Glutamatergic neuron (in vitro differentiated cells): ENCODE data around the gene LMAN1L. TPM values are rescaled to one million over a fixed set of nuclear protein-coding genes. Genes with fewer than 3 reads are reported as not detected.

Experiments
- DNase-seq: peaks from one replicate; pipeline ENCODE4 v3.0.0; 2022
- H3K27ac Mint-ChIP-seq: one replicate; pipeline ENCODE4 v1.8.0; 2020; ENCODE audit warnings: mild to moderate bottlenecking, mixed read lengths, inconsistent platforms; ENCODE audit not compliant: unreplicated experiment
- H3K27me3 Mint-ChIP-seq: one replicate; pipeline ENCODE4 v1.8.0; 2020; ENCODE audit warnings: mild to moderate bottlenecking, moderate library complexity, mixed read lengths, inconsistent platforms; ENCODE audit not compliant: unreplicated experiment
- H3K36me3 Mint-ChIP-seq: one replicate; pipeline ENCODE4 v1.8.0; 2020; ENCODE audit warnings: mild to moderate bottlenecking, mixed read lengths, inconsistent platforms; ENCODE audit not compliant: unreplicated experiment
- H3K4me1 Mint-ChIP-seq: one replicate; pipeline ENCODE4 v1.8.0; 2020; ENCODE audit warnings: mild to moderate bottlenecking, low read depth, mixed read lengths, inconsistent platforms; ENCODE audit not compliant: unreplicated experiment
- H3K4me3 Mint-ChIP-seq: one replicate; pipeline ENCODE4 v1.8.0; 2020; ENCODE audit warnings: mild to moderate bottlenecking, mixed read lengths, inconsistent platforms; ENCODE audit not compliant: unreplicated experiment
- H3K9me3 Mint-ChIP-seq: one replicate; pipeline ENCODE4 v1.8.0; 2020; ENCODE audit warnings: mild to moderate bottlenecking, moderate library complexity, mixed read lengths, inconsistent platforms; ENCODE audit not compliant: unreplicated experiment
- total RNA-seq: library from RNA; stranded (reverse); fragmentation: NEBNext Ultra II Directional; extraction: Animal tissue kit (Norgen Biotek cat#: 25700); gene quantifications from one replicate; pipeline ENCODE4 v1.2.1, GENCODE V29; 2021; ENCODE audit not compliant: unreplicated experiment
- TF ChIP-seq, protein P1 (sequence below): fragments of 200-600 bp; sonication (generic); IDR thresholded peaks from one replicate; pipeline ENCODE4 v1.5.0; 2021; ENCODE audit not compliant: partially characterized antibody, unreplicated experiment

Gene LMAN1L
- total RNA-seq, 1 donor from 2014 or later, result not detected

DNA sequence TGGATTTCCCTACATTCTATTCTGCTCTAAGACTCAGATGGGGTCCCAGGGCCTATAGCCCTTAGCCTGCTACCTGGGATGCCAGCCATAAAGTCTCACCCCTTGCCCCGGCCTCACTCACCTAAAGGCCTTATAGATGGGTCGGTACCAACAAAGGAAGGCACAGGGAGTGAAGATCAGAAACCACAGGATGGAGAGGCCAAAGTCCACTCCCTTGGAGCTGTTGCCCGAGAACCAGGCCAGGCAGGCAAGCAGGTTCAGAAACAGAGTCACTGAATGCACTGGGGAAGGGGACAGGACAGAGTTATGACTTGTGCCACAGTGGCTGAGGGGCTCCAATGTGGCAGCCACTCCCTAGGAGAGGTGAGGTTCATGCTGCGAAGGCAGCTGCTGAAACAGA, 37.8 kb downstream of the LMAN1L start:
- Mint-ChIP-seq H3K9me3 (peaks cover 1% of the 10 kb centered on the region), H3K27me3 (peaks cover 8% of the 10 kb centered on the region), H3K36me3 (no peaks in the 10 kb centered on the region), H3K4me3 (no peak overlapping the region), H3K27ac (no peak overlapping the region), H3K4me1 (peaks cover 3% of the 10 kb centered on the region)
- TF ChIP-seq, protein P1, sequence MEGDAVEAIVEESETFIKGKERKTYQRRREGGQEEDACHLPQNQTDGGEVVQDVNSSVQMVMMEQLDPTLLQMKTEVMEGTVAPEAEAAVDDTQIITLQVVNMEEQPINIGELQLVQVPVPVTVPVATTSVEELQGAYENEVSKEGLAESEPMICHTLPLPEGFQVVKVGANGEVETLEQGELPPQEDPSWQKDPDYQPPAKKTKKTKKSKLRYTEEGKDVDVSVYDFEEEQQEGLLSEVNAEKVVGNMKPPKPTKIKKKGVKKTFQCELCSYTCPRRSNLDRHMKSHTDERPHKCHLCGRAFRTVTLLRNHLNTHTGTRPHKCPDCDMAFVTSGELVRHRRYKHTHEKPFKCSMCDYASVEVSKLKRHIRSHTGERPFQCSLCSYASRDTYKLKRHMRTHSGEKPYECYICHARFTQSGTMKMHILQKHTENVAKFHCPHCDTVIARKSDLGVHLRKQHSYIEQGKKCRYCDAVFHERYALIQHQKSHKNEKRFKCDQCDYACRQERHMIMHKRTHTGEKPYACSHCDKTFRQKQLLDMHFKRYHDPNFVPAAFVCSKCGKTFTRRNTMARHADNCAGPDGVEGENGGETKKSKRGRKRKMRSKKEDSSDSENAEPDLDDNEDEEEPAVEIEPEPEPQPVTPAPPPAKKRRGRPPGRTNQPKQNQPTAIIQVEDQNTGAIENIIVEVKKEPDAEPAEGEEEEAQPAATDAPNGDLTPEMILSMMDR, result no peak
- no peak for DNase-seq

DNA sequence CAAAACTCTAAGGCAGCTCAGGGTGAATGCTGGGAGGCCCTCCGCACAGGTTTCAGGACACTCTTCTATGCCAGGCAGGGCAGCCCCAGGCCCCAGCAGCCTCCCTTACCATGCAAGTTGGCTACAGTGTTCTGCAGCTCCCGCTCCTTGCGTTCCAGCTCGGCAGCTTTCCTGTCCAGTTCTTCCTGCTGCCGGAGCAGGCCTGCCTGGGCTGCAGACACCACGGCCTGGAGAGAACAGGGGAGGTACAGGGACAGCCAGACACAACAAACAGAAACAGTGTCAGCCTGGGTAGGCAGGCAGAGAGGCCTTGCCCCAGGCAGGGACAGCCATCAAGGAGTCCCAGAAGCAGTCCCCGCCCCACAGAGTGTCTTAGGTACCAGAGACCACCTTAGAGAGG, 39.3 kb downstream of the LMAN1L start:
- no peak overlapping the region for H3K27ac Mint-ChIP-seq
- no peak overlapping the region for H3K4me3 Mint-ChIP-seq
- H3K36me3 Mint-ChIP-seq, result no peaks in the 10 kb centered on the region
- peaks cover 3% of the 10 kb centered on the region for H3K4me1 Mint-ChIP-seq
- H3K9me3 Mint-ChIP-seq, result peaks cover 1% of the 10 kb centered on the region
- no peak for DNase-seq
- H3K27me3 Mint-ChIP-seq, result peaks cover 7% of the 10 kb centered on the region
- TF ChIP-seq, protein P1, result no peak

DNA sequence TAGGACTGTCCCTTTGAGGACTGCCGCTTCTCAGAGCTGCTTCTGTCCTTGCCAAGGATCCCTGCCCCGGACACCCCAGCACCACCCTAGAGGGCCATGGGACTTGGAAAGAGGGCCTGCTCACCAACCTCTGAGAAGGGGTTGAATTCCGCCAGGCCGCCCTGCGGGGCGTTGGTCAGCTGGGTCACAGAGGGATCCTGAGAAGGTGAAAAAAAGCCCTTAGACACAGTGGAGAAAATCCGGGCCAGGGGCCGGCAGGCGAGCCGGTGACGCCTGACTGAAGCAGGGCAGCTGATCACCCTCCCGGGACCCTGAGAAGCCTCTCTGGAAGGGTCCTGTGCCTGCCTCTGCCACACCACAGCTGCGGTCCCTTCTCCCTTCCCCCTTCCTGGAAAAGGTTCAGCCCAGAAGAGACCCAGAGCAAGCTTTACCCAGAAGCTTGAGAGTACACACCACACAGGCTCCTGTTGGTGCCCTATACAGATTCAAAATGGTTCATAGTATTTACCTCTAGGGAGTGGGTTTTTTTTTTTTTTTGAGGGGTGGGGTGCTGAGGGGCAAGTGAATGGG, 41.9 kb downstream of the LMAN1L start:
- no peak overlapping the region for H3K27ac Mint-ChIP-seq
- H3K4me1 Mint-ChIP-seq, result peaks cover 3% of the 10 kb centered on the region
- TF ChIP-seq, protein P1, result no peak
- peak; percentile 40 for DNase-seq
- peaks cover 4% of the 10 kb centered on the region for H3K27me3 Mint-ChIP-seq
- no peaks in the 10 kb centered on the region for H3K36me3 Mint-ChIP-seq
- no peak overlapping the region for H3K4me3 Mint-ChIP-seq
- no peaks in the 10 kb centered on the region for H3K9me3 Mint-ChIP-seq

DNA sequence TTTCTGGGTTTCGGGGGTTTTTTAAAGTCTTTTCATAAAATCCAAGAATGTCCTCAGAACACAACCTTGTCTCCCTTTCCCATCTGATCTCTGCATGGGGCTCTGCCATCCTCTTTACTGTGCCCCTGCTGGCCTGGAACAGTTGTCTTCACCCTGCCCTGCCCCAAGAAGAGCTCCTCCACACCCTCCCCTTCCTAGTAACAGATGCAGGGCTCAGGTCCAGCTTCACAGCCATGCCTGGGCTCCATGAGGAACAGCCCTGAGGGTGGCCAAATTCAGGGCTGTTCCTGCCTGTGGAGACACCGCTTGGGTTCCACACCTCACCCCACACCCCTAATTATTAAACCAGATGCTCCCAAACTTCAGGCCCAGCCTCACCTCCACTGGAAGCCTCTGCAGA, 43.2 kb downstream of the LMAN1L start:
- Mint-ChIP-seq H3K36me3 (no peaks in the 10 kb centered on the region), H3K4me3 (no peak overlapping the region), H3K27ac (peak overlapping the region; percentile 46), H3K4me1 (peaks cover 3% of the 10 kb centered on the region), H3K9me3 (no peaks in the 10 kb centered on the region), H3K27me3 (peaks cover 4% of the 10 kb centered on the region)
- TF ChIP-seq, protein P1, result no peak
- DNase-seq, result no peak

DNA sequence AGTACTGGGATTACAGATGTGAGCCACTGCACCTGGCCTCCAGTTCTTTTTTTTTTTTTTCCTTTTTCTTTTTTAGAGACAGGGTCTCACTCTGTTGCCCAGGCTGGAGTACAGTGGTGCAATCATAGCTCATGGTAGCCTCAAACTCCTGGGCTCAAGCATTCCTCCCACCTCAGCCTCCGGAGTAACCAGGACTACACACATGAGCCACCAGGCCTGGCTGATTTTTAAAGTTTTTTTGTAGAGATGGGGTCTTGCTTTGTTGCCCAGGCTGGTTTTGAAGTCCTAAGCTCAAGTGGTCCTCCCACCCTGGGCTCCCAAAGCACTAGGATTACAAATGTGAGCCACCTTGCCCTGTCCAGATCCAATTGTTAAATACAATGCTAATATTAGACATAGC, 43.9 kb downstream of the LMAN1L start:
- H3K36me3 Mint-ChIP-seq, result no peaks in the 10 kb centered on the region
- H3K9me3 Mint-ChIP-seq, result no peaks in the 10 kb centered on the region
- peaks cover 4% of the 10 kb centered on the region for H3K27me3 Mint-ChIP-seq
- H3K4me3 Mint-ChIP-seq, result no peak overlapping the region
- H3K4me1 Mint-ChIP-seq, result peaks cover 3% of the 10 kb centered on the region
- no peak overlapping the region for H3K27ac Mint-ChIP-seq
- DNase-seq, result no peak
- TF ChIP-seq, protein P1, result no peak
